Stimulated activated CD4-positive, alpha-beta T cell treated with anti-CD3 and anti-CD28 coated beads, Interleukin-12 subunit alpha, Interleukin-12 subunit beta, amount 100 ng/mL, for 48 hours (primary cell): ENCODE results near the gene ATP13A4.

Experiments
- DNase-seq, 3 donors: peaks; one replicate each; pipeline ENCODE4 v3.0.0-alpha.2; 2020; ENCODE audit warnings: low read depth in 2 of 3, low spot score in 1 of 3

The ATP13A4 gene

GRCh38 chr3:193499136-193499770, 55.4 kb downstream of the ATP13A4 start:
- no peak for DNase-seq

- DNase-seq, result no peak
Observed at GRCh38 chr3:193498215-193498614, 56.5 kb downstream of the ATP13A4 start.

GRCh38 chr3:193496658-193497057, 58.0 kb downstream of the ATP13A4 start:
- no peak for DNase-seq

GRCh38 chr3:193491026-193491425, 63.7 kb downstream of the ATP13A4 start:
- DNase-seq, result no peak

GRCh38 chr3:193490580-193490979, 64.1 kb downstream of the ATP13A4 start:
- no peak for DNase-seq

- no peak for DNase-seq
Observed at GRCh38 chr3:193489949-193490348, 64.7 kb downstream of the ATP13A4 start.

GRCh38 chr3:193488741-193489140, 66.0 kb downstream of the ATP13A4 start:
- no peak for DNase-seq

GRCh38 chr3:193483988-193484539, 70.6 kb downstream of the ATP13A4 start:
- DNase-seq, result no peak

GRCh38 chr3:193481436-193481835, 73.3 kb downstream of the ATP13A4 start:
- no peak for DNase-seq

- DNase-seq, result no peak
Observed at GRCh38 chr3:193474446-193474845, 80.2 kb downstream of the ATP13A4 start.

- DNase-seq, result no peak
Observed at GRCh38 chr3:193470710-193471109, 84.0 kb downstream of the ATP13A4 start.

- DNase-seq, result no peak
Observed at GRCh38 chr3:193465992-193466608, 88.6 kb downstream of the ATP13A4 start.

- no peak for DNase-seq
Observed at GRCh38 chr3:193464889-193465288, 89.8 kb downstream of the ATP13A4 start.

- DNase-seq, result no peak
Observed at GRCh38 chr3:193457526-193457925, 97.2 kb downstream of the ATP13A4 start.

- DNase-seq, result no peak
Observed at GRCh38 chr3:193452338-193452737, 102.4 kb downstream of the ATP13A4 start.

- no peak for DNase-seq
Observed at GRCh38 chr3:193451902-193452301, 102.8 kb downstream of the ATP13A4 start.

- no peak for DNase-seq
Observed at GRCh38 chr3:193446965-193447602, 107.6 kb downstream of the ATP13A4 start.

- no peak for DNase-seq
Observed at GRCh38 chr3:193439423-193439822, 115.3 kb downstream of the ATP13A4 start.

- DNase-seq, result no peak
Observed at GRCh38 chr3:193418576-193419373, 135.9 kb downstream of the ATP13A4 start.

GRCh38 chr3:193416629-193417028, 138.1 kb downstream of the ATP13A4 start:
- DNase-seq, result no peak

GRCh38 chr3:193407688-193408087, 147.0 kb downstream of the ATP13A4 start:
- no peak for DNase-seq
